GM21737 (cell line): Measurements from ENCODE around the gene CXCR5.

Experiments
- ATAC-seq: cut with Tn5 transposase; IDR thresholded peaks from one replicate; pipeline ENCODE4 v1.9.1; 2021; ENCODE audit warnings: mild to moderate bottlenecking, moderate library complexity; ENCODE audit not compliant: unreplicated experiment

CXCR5 gene

GRCh38 chr11:118897721-118898310 is 14.1 kb downstream of the CXCR5 start:
- ATAC-seq, result no peak

DNA sequence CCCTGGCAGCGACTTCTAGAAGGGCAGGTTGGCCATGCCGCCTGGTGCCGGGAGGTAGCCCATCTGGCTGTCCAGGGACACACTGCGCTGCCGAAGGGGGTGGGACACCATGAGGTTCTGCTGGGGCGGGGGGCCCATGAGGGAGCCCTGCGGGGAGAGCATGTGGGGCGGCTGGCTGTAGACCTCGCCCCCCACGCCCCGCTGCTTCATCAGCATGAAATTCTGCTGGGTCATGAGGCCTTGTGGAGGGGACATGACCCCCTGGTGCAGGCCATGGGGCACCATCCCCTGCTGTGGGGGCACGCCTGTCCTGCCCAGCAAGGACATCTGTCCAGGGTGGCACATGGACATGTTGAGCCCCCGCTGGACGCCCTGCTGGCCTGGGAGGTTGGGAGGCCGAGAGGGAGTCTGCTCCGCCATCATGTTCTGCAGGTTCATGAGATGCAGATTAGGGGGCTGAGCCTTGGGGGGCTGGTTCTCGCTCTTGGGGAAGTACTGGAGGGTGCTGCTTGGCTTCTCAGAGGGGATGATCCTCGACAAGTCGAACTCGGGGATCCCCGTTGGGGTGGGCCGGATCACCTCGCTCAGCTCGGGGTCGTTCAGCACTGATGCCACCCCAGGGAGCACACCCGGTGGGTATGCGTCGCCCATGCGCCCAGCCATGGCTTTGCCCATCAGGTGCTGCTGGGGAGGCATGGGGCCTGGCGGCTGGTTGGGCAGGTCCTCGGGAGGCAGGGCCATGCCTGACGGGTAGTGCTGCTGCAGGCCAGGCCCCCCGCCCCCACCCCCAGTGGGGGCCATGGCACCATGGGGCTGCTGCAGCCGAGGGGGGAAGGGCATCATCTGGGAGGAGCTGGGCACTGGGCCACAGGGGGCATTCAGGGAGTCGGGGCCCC is 15.0 kb downstream of the CXCR5 start:
- ATAC-seq, result no peak

DNA sequence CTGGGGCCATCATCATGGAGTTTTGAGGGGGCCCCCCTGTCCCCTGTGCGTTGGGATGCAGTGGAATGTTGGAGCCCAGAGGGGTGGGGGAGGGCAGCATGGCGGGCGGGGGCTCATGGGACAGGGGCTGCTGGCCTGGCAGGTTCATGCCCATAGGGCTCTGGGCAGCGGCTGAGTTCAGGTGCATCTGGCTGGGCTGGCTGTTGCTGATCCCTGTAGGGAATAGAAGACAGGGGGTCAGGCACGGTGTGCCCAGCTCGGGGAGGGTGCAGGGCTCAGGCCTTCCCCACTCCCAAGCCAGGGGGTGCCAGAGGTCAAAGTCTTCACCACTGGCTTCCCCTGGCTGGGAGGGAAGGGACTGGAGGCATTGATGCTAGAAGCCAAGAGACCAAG is 15.6 kb downstream of the CXCR5 start:
- ATAC-seq, result no peak

DNA sequence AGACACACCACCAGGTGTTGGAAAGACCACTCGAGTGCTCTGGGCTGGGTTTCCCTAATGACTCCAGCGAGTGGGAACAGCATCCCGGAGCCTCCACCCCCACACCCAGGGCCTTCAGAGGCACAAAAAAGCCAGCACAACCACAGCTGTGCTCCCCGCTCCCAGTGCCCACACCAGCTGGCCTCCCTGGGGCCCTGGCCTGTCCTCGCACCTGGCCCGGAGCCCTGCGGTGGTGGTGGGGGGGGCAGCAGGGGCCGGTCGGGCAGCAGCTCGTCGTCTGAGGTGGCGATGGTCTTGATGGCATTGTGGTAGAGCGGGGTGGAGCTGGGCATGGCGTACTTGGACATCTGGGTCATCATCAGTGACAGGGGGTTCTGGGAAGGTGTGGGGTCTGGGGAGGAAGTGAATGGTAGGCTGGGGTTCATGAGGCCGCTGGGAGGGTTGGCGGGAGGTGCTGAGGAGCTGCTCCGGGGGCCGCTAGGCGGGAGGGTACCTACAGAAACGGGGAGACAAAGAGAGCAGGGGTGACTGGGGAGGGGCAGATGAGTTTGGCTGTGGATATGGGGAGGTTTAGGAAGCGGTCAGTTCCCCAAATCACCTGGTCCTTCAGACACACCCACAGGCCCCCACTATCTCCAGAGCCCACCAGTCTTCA is 16.1 kb downstream of the CXCR5 start:
- ATAC-seq, result no peak

GRCh38 chr11:118900535-118901384 is 17.1 kb downstream of the CXCR5 start:
- ATAC-seq, result no peak

GRCh38 chr11:118901494-118902335 is 18.0 kb downstream of the CXCR5 start:
- no peak for ATAC-seq

DNA sequence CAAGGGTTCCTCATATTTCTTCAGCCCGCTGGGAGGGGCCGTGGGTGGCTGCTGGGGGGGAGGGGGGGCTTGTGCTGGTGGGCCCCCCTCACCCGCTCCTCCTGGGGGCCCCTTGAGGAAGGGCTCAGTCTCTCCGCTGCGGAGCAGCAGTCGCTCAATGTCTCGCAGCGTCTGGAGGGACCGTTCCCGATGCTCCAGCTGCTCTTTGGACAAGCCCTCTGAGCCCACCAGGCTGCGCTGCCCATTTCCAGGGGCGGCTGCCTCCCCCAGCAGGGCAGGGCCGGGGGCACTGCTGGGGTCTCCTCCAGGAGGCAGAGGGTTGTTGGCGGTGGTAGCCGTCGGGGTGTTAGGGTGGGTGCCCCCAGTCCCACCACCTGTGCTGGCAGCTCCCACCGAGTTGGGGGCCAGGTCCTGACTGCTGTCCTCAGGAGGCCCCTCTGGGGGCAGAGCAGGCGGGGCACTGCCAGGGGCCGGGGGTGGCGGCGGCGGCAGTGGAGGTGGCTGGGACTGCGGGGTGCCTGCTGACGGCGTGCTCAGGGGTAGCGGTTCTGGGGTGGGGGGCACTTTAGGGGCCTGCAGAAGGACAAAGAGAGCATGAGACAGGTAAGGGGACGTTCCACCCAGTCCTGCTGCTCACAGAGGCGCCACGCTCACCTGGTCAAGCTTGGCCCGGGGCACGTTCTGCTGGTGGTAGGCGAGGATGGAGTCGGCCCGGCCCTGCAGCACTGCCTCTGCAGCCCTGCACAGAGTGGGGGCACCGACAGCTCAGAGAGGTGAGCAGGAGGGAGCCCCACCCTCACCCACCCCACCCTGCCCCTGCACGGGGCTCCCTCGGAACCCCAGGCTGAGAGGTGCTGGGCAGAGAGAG is 18.9 kb downstream of the CXCR5 start:
- ATAC-seq, result no peak

- no peak for ATAC-seq
Observed at GRCh38 chr11:118903204-118904015, 19.7 kb downstream of the CXCR5 start.

GRCh38 chr11:118907051-118908042 is 23.7 kb downstream of the CXCR5 start:
- peak; percentile 52 for ATAC-seq

GRCh38 chr11:118908264-118908663 is 24.6 kb downstream of the CXCR5 start:
- ATAC-seq, result no peak

GRCh38 chr11:118908901-118909618 is 25.4 kb downstream of the CXCR5 start:
- ATAC-seq, result no peak

DNA sequence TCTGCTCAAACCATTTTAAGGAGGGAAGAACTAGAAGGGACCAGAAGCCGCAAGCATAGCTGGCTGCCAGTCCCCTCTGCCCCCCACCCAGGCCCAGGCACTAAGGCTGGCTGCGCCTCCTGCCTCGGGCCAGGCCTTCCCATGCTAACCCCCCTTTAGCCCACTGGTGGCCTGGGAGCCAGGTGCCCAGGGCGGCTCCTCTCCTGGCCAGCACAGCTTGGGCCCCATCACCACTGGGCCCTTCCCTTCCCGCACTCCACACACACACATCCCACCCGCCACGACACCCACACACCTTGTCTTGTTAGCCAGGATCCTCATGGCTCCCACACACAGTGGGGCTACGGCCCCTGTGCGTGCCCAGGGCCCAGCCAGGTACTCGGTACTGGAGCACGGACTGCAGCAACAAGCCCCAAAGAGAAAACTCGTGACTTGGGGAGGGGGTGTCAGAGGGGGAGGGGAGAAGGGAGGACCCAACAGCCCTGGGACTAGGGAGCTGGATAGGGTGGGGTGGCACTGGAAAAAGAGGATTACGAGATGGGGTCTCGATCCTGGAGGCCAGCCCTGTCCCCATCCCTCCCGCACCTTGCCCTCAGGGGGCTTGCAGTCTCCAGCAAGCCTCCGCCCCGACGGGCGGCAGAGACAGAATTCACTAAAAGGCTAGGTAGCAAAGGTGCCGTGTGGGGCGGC is 26.1 kb downstream of the CXCR5 start:
- ATAC-seq, result no peak

GRCh38 chr11:118910309-118911112 is 26.8 kb downstream of the CXCR5 start:
- no peak for ATAC-seq

- ATAC-seq, result no peak
Observed at GRCh38 chr11:118911113-118911879, 27.6 kb downstream of the CXCR5 start.
